Measurements from ENCODE around the gene CDKN1B.

Gene CDKN1B

GRCh38 chr12:12716793-12717585 is at the start of gene CDKN1B (continued):
- TF ChIP-seq ZBTB44 (tag by site-specific recombination; IDR thresholded peaks at IDR 0.05): peak; percentile 82
- TF ChIP-seq ZNF449 (tag by site-specific recombination; IDR thresholded peaks at IDR 0.05): peak; percentile 66; the same call in 1 of the 2 replicates

- ChIA-PET POLR2A (no interaction called here), CTCF (interaction anchor here (1.3 to 1.7 kb wide), 2 partner anchors 12 to 291 kb away, joined by 4 to 5 read pairs; no protein-coding TSS in a partner anchor)
- no peaks in the 10 kb centered on the region for H3K36me3 ChIP-seq (ENCODE audit: control insufficient read depth in 2 of 2, insufficient read depth in 1 of 2, low read length in 2 of 2)
- H3K27ac ChIP-seq (ENCODE audit: extremely low read depth, low read depth, low read length): no peak overlapping the region
- no peak overlapping the region for H3K4me3 ChIP-seq (ENCODE audit: low read depth, low read length)
- TF ChIP-seq ZNF174 (tag by site-specific recombination; IDR thresholded peaks at IDR 0.05): no peak
- TF ChIP-seq ZNF488 (tag by site-specific recombination; IDR thresholded peaks at IDR 0.05): no peak
- no peak for TF ChIP-seq KLF9 (tag by site-specific recombination; IDR thresholded peaks at IDR 0.05; ENCODE audit: low read depth)
- TF ChIP-seq ZNF664 (tag by site-specific recombination; IDR thresholded peaks at IDR 0.05): no peak
- no peak for TF ChIP-seq ZNF311 (tag by site-specific recombination; IDR thresholded peaks at IDR 0.05; ENCODE audit: borderline replicate concordance)
- TF ChIP-seq ZNF530 (tag by site-specific recombination; IDR thresholded peaks at IDR 0.05; ENCODE audit: low read depth): no peak
- TF ChIP-seq ZNF18 (tag by site-specific recombination; IDR thresholded peaks at IDR 0.05): no peak
- no peak for TF ChIP-seq ZNF518A (tag by site-specific recombination; conservative IDR thresholded peaks at IDR 0.05; ENCODE audit: low read depth)
- H3K4me1 ChIP-seq (ENCODE audit: control insufficient read depth, insufficient read depth, low read length): 0 out of 2 replicates have a peak, but pooled peaks cover 2% of the 10 kb centered on the region
- no peaks in the 10 kb centered on the region for H3K9me3 ChIP-seq (ENCODE audit: control insufficient read depth, insufficient read depth, low read depth, low read length)
Observed at GRCh38 chr12:12668005-12668404, 49.2 kb upstream of the CDKN1B start.

- Histone ChIP-seq H3K4me3 (ENCODE audit: low read depth, low read length) (no peak overlapping the region), H3K4me1 (ENCODE audit: control insufficient read depth, insufficient read depth, low read length) (0 out of 2 replicates have a peak, but pooled peaks cover 2% of the 10 kb centered on the region), H3K9me3 (ENCODE audit: control insufficient read depth, insufficient read depth, low read depth, low read length) (no peaks in the 10 kb centered on the region), H3K36me3 (ENCODE audit: control insufficient read depth in 2 of 2, insufficient read depth in 1 of 2, low read length in 2 of 2) (no peaks in the 10 kb centered on the region), H3K27ac (ENCODE audit: extremely low read depth, low read depth, low read length) (no peak overlapping the region)
- no peak for TF ChIP-seq ZNF24 (tag by site-specific recombination; IDR thresholded peaks at IDR 0.05)
- no peak for TF ChIP-seq ZNF133 (tag by site-specific recombination; IDR thresholded peaks at IDR 0.05)
- no peak for TF ChIP-seq GFI1B (tag by site-specific recombination; IDR thresholded peaks at IDR 0.05)
- no peak for TF ChIP-seq EGR2 (tag by site-specific recombination; IDR thresholded peaks at IDR 0.05; ENCODE audit: low read depth)
- TF ChIP-seq ZNF580 (tag by site-specific recombination; IDR thresholded peaks at IDR 0.05): no peak
- no peak for TF ChIP-seq ZNF548 (tag by site-specific recombination; IDR thresholded peaks at IDR 0.05)
- TF ChIP-seq ZNF398 (tag by site-specific recombination; IDR thresholded peaks at IDR 0.05): no peak
- no peak for TF ChIP-seq GLI2 (tag by site-specific recombination; IDR thresholded peaks at IDR 0.05; ENCODE audit: borderline replicate concordance, low read depth)
- ChIA-PET POLR2A (no interaction called here), CTCF (no interaction called here)
Observed at GRCh38 chr12:12669020-12669419, 48.1 kb upstream of the CDKN1B start.

All from HEK293 (cell line).